Non-pigmented ciliary epithelial cell (primary cell): ENCODE data around the gene MAPK8.
A peak's percentile ranks its signal among the peaks of the same experiment; 100 is the strongest.
"Not testable (repeated sequence)": the region's sequence is repeated elsewhere in the genome, so short reads cannot be mapped to it uniquely, and the experiment has no call there.

Source experiments
- DNase-seq: peaks from one replicate; pipeline ENCODE4 v3.0.0-alpha.2; 2010; ENCODE audit warnings: low read depth

Gene MAPK8

DNA sequence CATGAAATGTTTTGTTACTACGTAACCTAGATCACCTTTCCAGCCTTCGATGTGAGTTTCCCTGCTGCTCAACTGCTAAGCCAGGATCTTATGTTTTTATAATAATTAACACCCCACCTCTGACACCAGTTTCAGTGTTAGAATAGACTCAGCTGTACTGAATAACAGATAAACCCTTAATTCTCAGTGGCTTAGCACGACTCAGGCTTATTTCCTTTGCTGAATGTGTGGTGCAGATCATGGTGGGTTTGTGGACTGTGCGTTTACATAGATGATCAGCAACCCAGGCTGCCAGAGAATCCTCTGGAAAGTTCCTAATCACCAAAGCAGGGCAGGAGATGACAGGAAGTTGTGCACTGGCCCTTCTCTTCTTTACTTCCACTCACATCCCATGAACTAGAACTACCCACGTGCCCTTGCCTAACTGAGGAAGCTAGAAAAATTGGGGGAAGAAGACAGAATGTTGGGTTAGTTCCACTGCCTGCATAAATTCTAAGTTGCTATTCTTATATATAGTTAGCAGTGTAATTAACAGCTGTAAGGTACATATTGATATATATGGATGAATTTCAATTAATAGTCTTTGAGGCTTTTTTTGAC lies 111.8 kb downstream of the MAPK8 start:
- no peak for DNase-seq

DNA sequence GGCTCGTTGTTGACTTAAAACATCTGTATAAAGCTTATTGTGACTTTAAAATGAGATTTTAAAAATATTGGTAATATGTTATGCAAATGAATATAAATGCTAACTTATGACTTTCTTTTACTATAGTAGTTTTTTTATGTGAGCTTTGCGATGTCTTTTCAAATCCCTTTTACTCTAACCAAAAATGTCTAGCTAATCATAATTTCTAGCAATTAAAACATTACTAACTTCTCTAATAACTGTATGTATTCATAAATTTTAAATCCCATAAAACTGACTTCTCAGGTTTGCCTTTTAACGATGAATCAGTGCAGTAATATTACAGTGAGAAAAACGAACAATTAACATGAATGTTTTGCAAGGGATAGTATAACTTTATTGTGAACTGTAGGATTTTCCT lies 113.2 kb downstream of the MAPK8 start:
- no peak for DNase-seq

DNA sequence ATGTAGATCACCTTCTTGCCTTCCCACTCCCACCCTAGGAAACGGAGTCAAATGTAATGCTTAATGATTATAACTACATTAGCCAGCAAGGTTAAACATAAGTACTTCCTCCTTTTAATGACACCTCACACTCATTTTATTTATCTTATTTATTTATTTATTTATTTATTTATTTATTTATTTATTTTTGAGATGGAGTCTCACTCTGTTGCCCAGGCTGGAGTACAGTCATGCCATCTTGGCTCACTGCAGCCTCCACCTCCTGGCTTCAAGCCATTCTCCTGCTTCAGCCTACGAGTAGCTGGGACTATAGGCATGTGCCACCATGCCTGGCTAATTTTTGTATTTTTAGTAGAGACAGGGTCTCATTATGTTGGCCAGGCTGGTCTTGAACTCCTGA lies 115.4 kb downstream of the MAPK8 start:
- DNase-seq, result not testable (repeated sequence)

DNA sequence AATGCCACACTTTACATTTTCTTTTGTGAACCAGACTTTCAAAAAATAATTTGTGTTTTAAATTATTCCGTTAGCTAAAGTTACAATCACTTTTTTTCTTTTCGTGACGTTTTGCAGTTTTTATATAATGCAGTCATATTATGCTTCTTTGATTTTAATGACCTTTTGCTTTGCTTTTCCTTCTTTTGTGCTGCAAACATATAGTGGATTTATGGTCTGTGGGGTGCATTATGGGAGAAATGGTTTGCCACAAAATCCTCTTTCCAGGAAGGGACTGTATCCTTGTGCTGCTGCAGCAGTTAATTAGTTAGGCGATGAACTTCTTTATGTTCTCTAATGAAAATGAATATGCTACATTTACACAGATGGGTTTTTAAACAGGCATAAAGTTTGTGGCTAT lies 117.4 kb downstream of the MAPK8 start:
- DNase-seq, result no peak

DNA sequence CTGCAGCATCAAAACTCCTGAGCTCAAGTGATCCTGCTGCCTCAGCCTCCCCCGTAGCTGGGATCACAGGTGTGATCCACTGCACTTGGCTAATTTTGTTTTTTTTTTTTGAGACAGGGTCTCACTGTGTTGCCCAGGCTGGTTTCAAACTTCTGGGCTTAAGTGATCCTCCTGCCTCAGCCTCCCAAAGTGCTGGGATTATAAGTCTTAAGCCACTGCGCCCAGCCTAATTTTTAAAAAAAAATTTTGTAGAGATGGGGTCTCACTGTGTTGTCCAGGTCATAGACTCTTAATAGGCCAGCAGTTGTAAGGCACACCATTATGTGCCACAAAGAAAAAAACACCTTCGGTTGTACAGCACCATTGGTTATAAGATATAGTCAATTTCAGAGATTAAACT lies 122.4 kb downstream of the MAPK8 start:
- DNase-seq, result no peak

DNA sequence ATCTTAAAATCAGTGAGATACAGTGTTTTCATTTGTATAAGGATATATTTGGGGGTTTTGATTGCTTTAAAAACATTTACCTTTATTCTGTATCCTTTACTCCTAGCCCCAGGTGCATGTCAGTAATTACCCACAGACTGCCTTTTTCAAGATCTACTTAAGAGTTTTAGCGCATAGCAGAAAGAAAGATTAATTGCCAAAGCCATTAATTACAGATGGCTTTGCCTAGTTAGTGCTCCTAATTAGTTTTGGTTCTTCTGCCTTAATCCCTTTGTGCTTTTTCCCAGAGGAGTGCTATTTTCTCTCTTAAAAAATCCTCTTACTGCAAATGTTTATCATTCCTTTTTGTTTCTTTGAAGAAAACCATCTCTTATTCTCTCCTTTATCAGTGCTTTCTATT lies 122.8 kb downstream of the MAPK8 start:
- DNase-seq, result no peak

DNA sequence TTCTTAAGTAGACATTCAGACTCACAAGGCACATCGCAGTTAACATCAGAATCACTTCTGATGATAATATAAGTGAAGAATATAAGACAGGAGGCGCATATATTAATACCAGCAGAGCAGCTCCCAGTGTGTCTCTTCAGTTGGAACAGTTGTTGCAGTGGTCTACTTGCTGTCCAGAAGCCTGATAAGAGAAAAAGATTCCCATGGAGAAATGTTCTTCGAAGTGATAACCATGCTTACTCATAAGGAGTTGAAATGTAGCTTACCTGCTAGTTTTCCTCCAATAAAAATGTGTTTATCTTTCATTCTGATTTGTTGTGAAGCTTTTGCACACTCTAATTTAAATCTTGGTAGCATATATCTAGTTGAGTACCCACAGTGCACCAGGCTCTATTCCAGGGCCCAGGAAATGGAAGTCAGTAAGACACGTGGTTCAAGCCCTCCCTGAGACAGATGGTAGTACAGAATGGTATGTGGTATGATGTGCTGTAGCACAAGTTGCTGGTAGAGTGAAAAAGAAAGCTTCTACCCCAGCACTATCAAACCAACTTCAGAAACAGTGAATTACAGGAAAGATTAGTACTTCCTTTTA lies 124.0 kb downstream of the MAPK8 start:
- DNase-seq, result no peak

DNA sequence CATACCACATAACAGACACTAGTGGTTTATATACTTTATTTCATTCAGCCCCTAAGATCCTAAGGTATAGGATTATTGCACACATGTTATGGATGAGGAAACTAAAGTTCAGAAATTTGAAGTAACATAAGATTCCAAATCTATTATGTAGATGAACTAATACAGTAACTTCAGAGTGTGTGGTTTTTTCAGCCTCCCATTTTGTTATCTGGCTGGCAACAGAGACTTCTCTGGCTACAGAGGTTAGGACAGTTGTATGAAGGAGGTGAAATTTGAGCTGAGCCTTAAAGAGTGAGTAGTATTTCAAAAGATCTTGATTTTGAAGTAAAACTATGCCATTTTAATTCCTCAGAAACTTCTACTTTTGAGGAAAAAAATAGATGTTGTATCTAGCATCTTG lies 125.4 kb downstream of the MAPK8 start:
- DNase-seq, result no peak

DNA sequence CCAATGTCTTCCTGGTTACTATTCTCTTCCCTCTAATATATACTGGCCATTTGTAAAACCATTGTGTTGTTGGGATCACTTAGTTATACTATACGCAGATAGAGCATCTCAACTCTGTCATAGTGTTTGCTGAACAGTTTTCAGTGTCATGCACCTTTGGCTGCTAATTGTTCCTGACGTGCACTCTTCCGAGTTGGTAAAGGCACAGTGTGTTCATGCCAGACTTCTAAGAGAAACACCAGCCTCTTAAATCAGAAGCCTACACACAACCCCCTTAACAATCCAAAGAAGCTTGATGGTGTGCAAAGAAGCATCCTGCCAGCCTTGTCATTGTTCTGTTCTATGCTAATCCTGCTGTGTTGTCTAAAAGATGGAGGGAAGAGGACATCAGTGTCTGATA lies 131.1 kb downstream of the MAPK8 start:
- no peak for DNase-seq

DNA sequence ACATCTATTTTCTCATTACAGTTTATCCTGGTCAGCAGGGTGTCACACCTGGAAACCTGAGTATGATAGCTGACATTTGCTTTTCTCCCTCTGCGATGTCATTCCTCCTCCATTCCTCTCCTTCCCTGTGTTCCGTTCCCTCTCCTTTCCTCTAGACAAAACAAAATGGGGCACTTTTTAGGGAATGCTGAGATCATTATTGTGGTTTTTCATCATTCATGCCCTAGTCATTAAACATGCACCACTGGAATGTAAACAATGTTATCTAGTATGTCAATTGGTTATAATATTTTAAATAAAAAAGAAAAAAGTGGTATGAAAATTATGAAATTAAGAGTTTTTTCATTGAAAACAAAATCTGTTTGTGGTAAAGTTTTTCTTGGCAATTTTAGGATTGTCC lies 132.6 kb downstream of the MAPK8 start:
- DNase-seq, result peak; percentile 50

DNA sequence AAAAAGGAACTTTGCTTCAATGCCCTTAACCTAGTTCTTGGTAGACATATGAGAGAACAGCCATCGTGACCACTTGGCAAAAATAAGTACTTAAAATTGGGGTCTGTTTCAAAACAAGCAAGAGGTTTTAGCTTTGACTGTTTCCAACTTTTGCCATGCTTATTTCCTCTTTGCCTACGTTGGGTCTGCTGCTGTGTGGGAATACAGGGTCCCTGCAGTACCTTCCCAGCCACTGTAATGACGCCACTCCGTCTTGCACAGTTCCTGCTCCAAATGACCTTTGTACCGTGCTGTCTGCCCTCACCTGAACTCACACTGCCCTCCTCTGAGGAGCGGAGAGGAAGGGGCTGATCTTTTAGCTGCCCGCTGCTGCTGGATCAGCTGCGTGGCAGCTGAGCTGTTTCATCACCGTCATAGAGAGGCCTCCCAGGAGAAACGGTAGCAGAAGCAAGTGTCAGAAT lies 133.1 kb downstream of the MAPK8 start:
- peak; percentile 41 for DNase-seq

DNA sequence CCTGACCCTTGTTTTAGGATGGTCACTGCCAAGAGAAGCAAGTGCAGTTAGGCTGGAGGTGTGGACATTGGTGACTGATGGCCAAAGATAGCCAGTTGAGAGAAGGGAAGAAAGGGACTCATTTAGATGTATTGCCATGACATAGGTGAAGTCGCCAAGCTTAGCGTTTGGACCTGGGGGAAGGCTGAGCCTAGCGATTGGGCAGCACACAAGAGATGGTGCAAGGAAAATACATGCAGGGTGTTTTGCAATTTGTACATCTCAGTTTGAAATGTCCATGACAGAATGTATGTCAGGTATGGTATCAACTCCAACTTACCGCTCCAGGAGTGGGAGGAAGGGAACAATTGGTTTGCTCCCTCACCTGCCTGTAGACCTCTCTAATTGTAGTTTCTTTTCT lies 134.3 kb downstream of the MAPK8 start:
- no peak for DNase-seq

DNA sequence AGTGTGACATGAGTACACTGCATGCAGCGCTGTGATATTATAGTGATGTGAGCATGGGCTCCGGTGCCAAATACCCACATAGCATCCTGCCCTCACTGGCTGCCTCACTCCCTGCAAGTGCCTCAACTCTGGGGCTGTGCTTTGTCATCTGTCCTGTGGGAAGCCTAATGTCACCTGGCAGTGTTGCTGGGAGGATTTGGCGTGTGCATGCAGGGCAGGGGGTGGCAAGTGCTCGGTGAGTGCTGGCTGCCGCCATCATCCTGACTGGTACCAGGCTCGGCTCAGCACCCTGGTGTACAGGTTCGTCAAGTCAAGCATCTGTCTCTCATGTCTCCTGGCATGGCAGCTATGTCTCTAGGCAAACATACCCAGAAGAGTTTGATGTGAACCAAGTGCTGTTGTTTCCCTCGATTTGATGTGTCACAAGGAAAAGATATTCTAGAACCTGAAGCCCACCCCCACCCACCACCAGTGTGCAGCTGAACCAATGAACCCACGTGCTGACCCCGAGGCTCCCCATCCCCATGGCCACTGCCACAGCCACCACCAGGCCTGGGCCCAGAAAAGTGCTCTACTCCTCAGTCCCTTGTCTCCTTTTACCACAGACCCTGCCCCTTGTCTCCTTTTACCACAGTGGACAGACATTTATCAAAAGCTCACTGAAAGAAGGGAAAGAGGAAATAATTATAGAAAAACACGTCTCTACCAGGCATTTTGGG lies 135.8 kb downstream of the MAPK8 start:
- DNase-seq, result no peak

DNA sequence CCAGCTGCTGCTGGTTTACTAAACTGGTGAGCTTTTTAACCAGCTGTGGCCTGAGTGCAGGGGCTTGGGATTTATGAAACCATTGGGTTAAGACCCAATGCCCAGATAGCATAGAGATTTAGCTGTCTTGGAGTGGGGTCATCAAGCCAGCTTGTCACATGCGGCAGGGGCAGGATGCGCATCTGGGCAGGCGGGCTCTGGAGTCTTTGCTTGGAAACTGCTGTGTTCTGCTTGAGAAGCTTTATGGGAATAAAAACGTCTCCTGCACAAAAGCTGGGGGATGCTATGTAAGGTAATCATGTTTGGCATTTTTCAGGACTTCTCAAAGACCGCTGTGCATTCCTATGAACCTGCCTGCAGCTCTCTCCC lies 136.3 kb downstream of the MAPK8 start:
- DNase-seq, result no peak

DNA sequence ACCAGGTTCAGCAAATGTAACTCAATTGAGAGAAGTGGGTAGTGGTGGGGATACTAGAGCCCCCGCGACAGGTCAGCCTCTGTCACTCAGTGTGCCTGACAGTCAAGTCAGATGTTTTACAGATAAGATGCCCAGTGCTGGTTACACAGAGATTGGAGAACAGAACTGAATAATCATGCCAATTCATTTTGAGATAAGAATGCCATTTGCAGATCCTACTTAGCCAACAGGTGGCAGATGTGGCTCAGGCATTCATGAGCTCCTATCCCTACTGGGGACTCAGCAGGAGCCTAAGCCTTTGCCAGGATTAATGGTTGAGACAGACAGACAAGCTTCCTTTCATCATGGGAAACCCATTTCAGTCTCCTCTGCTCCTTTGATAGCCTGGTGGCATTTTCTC lies 137.8 kb downstream of the MAPK8 start:
- no peak for DNase-seq

DNA sequence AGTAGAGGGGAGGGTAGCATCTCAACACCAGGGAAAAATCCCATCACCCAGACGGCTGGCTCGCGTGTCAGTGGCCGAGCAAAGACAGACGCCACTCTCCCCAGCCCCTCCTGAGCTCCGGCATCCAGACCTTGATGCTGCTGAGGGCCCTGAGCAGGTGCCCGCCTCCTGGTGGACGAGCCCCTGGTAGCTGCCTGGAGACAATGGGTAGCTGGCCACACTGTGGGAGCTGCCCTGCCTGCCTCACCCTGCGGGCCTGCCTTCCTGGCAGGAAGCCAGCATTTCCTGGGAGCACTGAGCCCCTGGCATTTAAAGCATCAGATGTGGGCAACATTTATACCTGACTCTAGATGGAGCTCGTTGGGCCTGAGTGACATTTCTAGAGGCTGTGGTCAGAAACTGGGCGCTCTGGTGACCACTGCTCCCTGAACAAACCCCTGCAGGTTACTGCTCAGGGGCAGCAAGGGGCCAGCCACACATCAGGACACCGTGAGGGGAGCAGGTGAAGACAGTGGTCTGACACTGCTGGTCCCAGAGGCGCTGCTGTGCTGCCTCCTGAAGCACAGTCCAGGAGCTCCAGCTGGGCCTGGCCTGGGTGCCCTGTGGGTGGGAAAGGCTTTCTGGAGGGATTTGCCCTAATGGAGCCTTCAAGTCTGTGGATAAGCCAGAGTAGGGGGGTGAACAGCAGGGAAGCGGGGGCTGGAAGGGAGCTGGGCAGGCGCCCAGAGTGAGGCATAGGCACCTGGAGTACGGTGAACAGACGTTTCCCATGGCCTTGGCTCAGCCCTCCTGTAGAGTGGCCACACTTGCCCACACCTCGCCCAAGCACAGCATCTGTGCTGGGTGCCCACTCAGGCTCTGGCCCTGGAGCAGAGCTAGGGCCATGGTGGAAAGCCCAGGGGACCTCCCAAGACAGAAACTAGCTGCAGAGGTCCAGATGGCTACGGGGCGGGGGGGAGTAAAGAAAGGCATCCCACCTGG lies 138.7 kb downstream of the MAPK8 start:
- no peak for DNase-seq

DNA sequence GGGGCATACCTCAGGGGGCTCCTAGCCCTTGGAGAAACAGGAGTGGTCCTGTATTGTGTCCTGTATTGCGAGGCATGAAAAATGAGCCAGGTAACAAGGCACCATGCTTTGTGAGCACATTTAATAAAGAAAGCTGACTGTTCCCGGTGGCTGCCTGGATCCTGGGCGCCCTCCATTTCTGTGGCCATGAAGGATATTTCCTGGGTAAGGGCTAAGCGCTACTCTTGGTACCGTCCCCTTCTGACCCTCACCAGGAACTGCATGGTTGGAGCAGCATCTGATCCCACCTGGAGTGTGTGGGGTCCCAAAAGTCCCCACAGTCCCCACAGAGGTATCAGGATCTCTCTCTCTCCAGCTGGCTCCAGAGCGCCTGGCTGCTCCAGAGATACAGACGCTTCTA lies 139.5 kb downstream of the MAPK8 start:
- no peak for DNase-seq

DNA sequence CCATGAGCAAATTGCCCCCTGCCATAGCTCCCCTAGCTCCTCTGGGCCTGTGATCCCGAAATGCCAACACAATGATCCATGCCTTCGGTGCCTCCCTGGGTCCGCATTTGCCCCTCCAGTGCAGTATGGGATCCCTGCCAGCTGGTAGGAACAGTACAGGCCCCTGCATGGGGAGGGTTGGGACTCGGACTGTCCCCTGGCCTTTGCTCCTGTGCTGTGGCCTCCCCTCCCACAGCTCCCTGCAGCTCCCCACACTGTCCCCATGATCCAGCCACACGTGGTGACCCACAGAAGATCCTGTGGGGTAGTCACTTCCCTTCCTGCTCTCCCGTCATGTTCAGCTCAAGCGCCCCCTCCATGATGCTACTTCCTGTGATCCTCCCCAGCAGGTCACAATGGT lies 140.3 kb downstream of the MAPK8 start:
- no peak for DNase-seq

DNA sequence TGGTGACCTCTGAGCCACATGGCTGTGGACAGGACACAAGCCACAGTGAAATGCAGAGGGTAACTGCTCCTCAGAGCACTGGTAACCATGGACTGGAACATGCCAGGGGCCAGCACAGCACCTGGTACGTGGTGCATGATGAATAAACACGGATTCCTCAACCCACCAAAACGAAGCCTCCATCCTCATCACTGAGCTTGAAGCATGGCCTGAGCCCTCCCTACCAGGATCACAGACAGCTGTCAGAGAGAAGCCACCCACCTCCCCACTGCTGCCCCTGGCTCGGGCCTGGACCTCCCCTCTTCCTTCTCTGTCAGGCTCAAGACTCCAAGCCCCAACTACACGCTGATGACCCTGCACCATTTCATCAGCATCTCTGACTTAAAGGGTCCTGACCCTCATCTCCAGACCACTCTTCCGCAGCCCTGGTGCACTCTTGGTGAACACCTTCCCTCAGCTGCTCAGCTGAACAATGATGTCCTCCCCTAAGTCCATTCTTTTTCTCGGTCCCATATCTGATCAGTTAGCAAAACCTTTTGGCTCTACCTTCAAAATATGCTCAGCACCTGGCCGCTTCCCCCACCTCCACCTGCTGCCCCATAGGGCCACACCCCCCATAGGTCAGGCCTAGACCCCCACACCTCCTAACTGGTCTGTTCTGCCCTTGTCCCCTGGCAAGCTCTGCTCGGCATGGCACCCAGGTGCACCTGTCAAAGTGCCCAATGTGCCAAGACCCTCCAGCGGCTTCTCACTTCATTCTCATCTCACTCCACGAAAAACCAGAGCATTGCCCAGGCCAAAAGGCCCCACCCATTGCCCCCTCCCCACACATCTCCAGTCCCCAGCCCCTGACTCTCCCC lies 141.1 kb downstream of the MAPK8 start:
- no peak for DNase-seq

DNA sequence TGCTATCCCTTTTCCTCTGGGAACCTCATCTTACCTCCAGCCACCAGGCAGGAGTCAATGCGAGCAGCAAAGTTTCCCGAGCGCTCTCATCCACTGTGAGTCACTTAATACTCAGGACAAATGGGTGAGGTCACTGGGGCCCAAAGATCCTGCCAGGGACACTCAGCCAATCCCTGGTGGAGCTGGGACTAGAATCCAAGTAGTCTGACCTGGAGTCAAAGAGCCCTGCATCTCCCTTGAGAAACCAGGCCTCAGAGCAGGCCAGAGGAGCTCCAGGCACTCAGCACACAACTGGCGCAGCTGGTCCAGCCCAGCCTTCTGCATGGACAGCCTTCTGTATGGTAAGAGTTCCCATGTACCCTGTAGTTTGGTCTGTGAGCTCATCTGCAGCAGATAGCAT lies 142.3 kb downstream of the MAPK8 start:
- DNase-seq, result no peak

DNA sequence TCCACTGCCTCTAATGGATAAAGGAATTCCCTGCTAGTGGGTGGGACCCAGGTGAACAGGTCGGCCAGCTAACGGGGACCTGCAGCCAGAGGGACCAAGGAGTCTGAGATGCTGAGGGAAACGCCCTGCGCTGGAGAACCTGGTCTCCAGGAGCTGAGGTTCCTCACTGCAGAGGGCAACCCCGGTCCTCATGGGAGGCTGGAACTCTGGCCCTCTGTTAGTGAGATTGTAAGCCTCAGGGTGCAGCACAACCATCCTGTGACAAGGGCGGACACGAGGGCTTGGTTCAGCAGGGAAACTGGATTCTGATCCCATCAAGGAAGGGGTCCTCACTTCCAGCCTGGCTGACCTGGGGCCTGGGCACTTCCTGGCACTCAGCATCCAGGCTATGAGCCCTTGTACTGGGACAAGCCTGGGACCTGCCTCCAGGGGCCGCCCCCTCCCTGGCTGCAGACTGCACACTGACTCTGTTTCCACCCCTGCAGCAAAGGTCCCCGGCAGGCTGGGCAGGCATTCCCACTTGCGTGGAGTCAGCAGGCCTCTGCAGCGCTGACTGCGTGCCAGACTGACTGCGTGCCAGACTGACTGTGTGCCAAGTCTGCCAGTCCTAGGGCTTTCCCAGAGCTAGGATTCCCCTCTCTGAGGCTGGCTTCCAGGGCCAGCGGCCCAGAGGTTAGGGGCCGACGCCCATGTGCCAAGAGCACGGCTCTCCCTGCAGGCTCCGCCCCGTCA lies 143.2 kb downstream of the MAPK8 start:
- no peak for DNase-seq
